SU-DHL-6 (cell line): ENCODE measurements around the gene COL15A1.

Experiments
- H2AFZ ChIP-seq: fragments of 200-600 bp; sonication (generic); 2 replicates; pipeline ENCODE4 v1.6.1; 2014; ENCODE audit warnings: low read depth, mild to moderate bottlenecking, moderate library complexity, mixed read lengths, antibody characterized with exemption, low read length; ENCODE audit not compliant: severe bottlenecking
- H3F3A ChIP-seq: fragments of 200-600 bp; shearing (Covaris generic); 2 replicates; pipeline ENCODE4 v1.6.0; 2016; ENCODE audit warnings: antibody characterized with exemption, mild to moderate bottlenecking; ENCODE audit not compliant: insufficient read depth
- H3K27ac ChIP-seq: fragments of 200-600 bp; sonication (generic); 2 replicates; pipeline ENCODE4 v1.5.1; 2016; ENCODE audit warnings: low read depth, mild to moderate bottlenecking, low read length, moderate library complexity, mixed read lengths
- H3K27me3 ChIP-seq: fragments of 200-600 bp; sonication (generic), shearing (Covaris generic); 2 replicates; pipeline ENCODE4 v1.6.0; 2014; ENCODE audit warnings: mild to moderate bottlenecking, low read length
- H3K36me3 ChIP-seq: fragments of 200-600 bp; sonication (generic); 2 replicates; pipeline ENCODE4 v1.6.1; 2014; ENCODE audit warnings: mild to moderate bottlenecking, low read length, mixed read lengths
- H3K4me2 ChIP-seq: fragments of 300-600, 200-600 bp; shearing (Covaris generic), sonication (generic); 2 replicates; pipeline ENCODE4 v1.6.0; 2014; ENCODE audit warnings: low read length, low read depth, mild to moderate bottlenecking; ENCODE audit not compliant: poor library complexity, severe bottlenecking
- H3K4me3 ChIP-seq: fragments of 200-600 bp; sonication (generic); 2 replicates; pipeline ENCODE4 v1.5.1; 2014; ENCODE audit warnings: antibody characterized with exemption, low read length, mild to moderate bottlenecking, mixed read lengths; ENCODE audit not compliant: insufficient read depth, poor library complexity, severe bottlenecking
- H3K79me2 ChIP-seq: fragments of 200-600 bp; sonication (generic); 2 replicates; pipeline ENCODE4 v1.6.1; 2014; ENCODE audit warnings: mild to moderate bottlenecking, low read length, moderate library complexity; ENCODE audit not compliant: insufficient read depth
- H3K9ac ChIP-seq: fragments of 200-600 bp; sonication (generic); 2 replicates; pipeline ENCODE4 v1.7.0; 2014; ENCODE audit warnings: mild to moderate bottlenecking, low read length
- H3K9me2 ChIP-seq: fragments of 200-600 bp; sonication (generic); replicated peaks from 2 replicates; pipeline ENCODE4 v1.6.1; 2014; ENCODE audit warnings: low read length; ENCODE audit not compliant: insufficient read depth
- H3K9me3 ChIP-seq: fragments of 200-600 bp; sonication (generic); 2 replicates; pipeline ENCODE4 v1.6.1; 2014; ENCODE audit warnings: low read length, mixed read lengths; ENCODE audit not compliant: insufficient read depth
- H4K20me1 ChIP-seq: fragments of 200-600 bp; sonication (generic); 2 replicates; pipeline ENCODE4 v1.6.1; 2014; ENCODE audit warnings: low read depth, mild to moderate bottlenecking, antibody characterized with exemption, low read length, moderate library complexity, mixed read lengths
- EZH2phosphoT487 ChIP-seq: fragments of 200-600 bp; sonication (generic), shearing (Covaris generic); conservative IDR thresholded peaks from 2 replicates; pipeline ENCODE4 v1.6.1; 2018; ENCODE audit warnings: mild to moderate bottlenecking, antibody characterized with exemption, low read length, moderate library complexity, mixed read lengths
- TF ChIP-seq, protein P1 (sequence below): fragments of 200-600 bp; sonication (generic); IDR thresholded peaks from one replicate; pipeline ENCODE4 v1.5.1; 2017; ENCODE audit warnings: antibody characterized with exemption, mild to moderate bottlenecking, low read length, moderate library complexity; ENCODE audit not compliant: insufficient read depth, poor library complexity, severe bottlenecking

The COL15A1 gene

GRCh38 chr9:99013550-99013949 lies 69.8 kb downstream of the COL15A1 start:
- Histone ChIP-seq H3K9ac (no peak overlapping the region), H3K79me2 (no peaks in the 10 kb centered on the region), H2AFZ (peak overlapping the region; percentile 18), H3K4me3 (no peak overlapping the region), H3K9me2 (no peaks in the 10 kb centered on the region), H3K36me3 (no peaks in the 10 kb centered on the region), H3F3A (no peaks in the 10 kb centered on the region), H3K9me3 (peaks cover 18% of the 10 kb centered on the region; the same call in 1 of the 2 replicates), H3K27me3 (no peaks in the 10 kb centered on the region; the same call in 1 of the 2 replicates), H3K4me2 (no peak overlapping the region), H4K20me1 (no peaks in the 10 kb centered on the region), H3K27ac (no peak overlapping the region)
- TF ChIP-seq, protein P1, sequence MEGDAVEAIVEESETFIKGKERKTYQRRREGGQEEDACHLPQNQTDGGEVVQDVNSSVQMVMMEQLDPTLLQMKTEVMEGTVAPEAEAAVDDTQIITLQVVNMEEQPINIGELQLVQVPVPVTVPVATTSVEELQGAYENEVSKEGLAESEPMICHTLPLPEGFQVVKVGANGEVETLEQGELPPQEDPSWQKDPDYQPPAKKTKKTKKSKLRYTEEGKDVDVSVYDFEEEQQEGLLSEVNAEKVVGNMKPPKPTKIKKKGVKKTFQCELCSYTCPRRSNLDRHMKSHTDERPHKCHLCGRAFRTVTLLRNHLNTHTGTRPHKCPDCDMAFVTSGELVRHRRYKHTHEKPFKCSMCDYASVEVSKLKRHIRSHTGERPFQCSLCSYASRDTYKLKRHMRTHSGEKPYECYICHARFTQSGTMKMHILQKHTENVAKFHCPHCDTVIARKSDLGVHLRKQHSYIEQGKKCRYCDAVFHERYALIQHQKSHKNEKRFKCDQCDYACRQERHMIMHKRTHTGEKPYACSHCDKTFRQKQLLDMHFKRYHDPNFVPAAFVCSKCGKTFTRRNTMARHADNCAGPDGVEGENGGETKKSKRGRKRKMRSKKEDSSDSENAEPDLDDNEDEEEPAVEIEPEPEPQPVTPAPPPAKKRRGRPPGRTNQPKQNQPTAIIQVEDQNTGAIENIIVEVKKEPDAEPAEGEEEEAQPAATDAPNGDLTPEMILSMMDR, result no peak
- no peak for TF ChIP-seq EZH2phosphoT487

DNA sequence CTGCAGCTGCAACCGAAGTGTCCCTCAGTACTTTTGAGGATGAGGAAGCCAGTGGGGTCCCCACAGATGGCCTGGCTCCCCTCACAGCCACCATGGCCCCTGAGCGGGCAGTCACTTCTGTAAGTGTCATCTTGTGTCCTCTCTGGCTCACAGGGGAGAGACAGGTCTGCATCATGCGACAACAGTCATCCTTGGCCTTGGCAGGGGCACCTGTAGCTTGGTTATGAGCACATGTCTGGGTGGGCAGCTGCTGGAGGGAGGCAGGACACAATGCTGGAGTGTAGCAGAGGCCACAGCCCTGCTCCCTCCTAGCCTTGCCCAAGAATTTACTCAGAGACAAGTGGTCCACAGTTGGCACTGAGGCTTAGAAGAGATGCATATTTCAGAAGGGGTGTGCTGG lies 71.7 kb downstream of the COL15A1 start:
- Histone ChIP-seq H3K9me3 (peaks cover 11% of the 10 kb centered on the region; the same call in 1 of the 2 replicates), H3K27ac (no peak overlapping the region), H3K27me3 (no peaks in the 10 kb centered on the region; the same call in 1 of the 2 replicates), H2AFZ (no peak overlapping the region), H3K9me2 (no peaks in the 10 kb centered on the region), H3K4me3 (no peak overlapping the region), H3K9ac (no peak overlapping the region), H3F3A (no peaks in the 10 kb centered on the region), H3K4me2 (no peak overlapping the region), H4K20me1 (no peaks in the 10 kb centered on the region), H3K79me2 (no peaks in the 10 kb centered on the region), H3K36me3 (no peaks in the 10 kb centered on the region)
- no peak for TF ChIP-seq EZH2phosphoT487
- TF ChIP-seq, protein P1, result no peak

DNA sequence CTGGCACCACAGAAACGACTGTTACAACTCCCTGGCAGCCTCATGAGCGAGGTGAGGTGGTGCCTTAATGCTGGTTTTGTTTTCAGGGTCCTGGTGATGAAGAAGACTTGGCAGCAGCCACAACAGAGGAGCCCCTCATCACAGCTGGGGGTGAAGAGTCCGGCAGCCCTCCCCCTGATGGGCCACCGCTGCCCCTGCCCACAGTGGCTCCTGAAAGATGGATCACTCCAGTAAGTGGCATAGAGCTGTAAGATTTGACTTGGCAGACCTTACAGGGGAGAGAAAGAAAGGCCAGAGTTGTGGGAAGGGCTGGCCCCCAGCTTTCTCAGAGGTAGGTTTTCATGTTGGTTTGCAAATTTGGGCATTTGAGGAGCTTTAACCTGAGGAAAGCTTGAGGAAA lies 72.2 kb downstream of the COL15A1 start:
- Histone ChIP-seq H3K79me2 (no peaks in the 10 kb centered on the region), H3K27ac (no peak overlapping the region), H2AFZ (no peak overlapping the region), H3K9me2 (no peaks in the 10 kb centered on the region), H3K4me2 (no peak overlapping the region), H3F3A (no peaks in the 10 kb centered on the region), H3K9ac (no peak overlapping the region), H3K27me3 (no peaks in the 10 kb centered on the region; the same call in 1 of the 2 replicates), H3K4me3 (no peak overlapping the region), H3K9me3 (peaks cover 8% of the 10 kb centered on the region; the same call in 1 of the 2 replicates), H4K20me1 (no peaks in the 10 kb centered on the region), H3K36me3 (no peaks in the 10 kb centered on the region)
- TF ChIP-seq EZH2phosphoT487, result no peak
- TF ChIP-seq, protein P1, result no peak
